DLD1 (cell line): Measurements from ENCODE around the gene LRP6.
"Not testable (repeated sequence)": the region's sequence is repeated elsewhere in the genome, so short reads cannot be mapped to it uniquely, and the experiment has no call there.

ENCODE experiments used
- in situ Hi-C: cut with HindIII; loops from 2 replicates; pipeline ENCODE4 v1.10.0; 2017; ENCODE audit warnings: low sequenced_read_pairs

LRP6 gene

DNA sequence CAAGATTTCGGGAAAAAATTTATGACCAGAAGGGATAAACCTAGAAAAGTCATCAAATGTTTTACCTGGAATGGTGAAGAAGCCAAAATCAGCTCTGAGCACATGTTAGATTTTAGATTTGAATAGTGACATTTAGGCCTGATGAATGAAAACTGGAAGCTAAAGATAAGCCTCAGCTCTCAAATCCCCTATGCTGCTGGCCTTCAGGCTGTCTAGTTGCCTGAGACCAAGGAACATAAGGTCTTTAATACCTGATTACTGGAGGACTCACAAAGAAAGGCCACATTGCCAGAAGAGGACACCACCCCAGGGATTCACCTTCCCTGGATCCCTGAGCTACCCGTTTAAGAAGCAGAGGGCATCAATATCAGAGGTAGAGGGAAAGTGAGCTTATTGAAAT is 139.5 kb downstream of the LRP6 start:
- in situ Hi-C loops: no loop called here

DNA sequence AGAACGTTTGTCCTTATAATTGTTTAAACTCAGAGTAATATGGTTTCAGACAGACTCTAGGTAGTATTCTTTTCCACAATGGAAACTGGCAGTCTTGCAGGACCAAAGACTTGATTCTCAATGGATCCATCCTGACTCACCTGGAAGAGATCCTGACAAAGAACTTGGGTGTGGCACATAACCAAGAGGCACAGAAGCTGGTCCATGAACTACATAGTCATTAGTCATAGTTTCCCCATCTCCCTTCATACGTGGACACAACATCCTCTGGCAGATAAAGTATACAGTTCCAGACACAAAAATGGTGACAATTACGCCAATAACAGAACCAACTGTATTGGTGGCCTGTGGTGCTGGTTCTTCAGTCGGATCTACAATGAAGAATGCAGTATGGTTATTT is 140.3 kb downstream of the LRP6 start:
- in situ Hi-C loops: no loop called here

DNA sequence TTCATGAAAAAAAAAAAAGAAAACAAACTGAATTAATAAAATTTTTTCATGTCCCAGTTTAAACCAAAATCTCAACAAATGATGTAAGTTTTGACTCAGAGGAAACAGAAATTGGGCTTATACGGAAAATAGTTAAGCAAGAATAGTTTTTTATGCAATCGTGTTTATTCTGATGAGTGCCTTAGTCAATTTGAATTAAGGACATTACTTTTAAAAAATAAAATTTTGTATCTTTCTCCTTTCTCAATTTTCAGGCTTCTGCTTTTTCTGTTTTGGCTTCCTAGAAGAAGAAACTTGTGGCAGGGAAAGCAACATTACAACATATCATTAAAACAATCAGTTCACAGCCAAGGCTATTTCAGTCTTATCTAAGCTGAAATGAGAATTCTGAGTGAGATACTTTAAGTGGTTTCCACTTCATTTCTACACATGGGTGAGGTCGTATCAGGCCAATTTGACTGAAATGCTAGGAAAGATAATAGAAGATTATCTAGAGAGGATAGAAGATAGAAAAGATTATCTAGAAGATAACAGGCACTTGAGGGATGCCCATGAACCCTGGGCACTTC is 143.7 kb downstream of the LRP6 start:
- in situ Hi-C loops: no loop called here

DNA sequence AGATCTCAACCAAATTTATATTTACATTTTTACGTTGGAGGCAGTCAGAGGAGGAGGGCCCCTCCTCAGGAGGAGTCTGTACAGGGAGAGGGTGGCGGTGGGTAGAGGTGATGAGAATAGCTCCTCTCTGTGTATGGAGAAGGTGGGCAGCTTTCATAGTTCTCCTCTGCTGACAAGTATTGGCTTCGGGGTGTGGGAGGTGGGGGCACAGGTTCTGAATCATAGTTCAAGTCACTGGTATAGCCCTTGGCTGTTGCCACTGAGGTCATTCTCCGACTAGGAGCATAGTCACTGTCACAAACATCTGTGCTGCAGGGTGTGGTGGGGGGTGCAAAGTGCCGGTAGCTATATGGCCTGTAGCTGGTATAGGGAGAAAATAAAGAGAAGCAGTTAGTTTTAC is 145.8 kb downstream of the LRP6 start:
- in situ Hi-C loops: no loop called here

DNA sequence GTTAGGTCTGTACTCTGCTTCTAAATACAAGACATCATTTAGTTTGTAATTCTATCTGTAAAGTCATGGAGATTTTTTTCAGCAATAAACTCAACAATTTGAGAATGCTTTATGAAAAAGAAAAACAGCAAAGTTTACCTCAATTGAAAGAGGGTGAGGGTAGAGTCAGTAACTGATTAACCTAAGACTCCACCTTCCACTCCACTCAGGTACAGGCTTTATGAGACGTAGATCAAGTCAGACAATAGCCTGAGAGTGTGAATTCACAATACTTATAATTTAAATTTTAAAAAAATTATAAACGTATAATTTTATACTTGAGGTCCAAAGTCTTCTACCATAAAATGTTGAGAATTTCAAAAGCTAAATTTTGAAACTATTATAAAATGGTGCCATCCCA is 150.2 kb downstream of the LRP6 start:
- in situ Hi-C loops: no loop called here

DNA sequence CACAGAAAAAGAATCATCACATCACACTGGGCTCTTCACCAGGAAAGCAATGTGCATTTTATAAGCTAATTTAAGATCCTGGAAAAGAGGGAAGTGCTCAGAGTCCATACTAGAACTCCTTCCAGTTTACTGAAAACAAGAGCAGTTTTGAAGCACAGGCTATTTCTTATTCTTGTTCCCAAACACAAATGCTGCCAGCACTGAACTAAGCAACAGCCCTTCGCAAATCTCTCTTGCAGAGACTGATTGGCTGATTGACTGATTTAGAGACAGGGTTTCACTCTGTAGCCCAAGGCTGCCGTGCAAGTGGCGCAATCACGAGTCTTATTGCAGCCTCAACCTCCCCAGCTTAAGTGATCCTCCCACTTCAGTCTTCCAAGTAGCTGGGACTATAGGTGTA is 151.3 kb downstream of the LRP6 start:
- in situ Hi-C loops: no loop called here

DNA sequence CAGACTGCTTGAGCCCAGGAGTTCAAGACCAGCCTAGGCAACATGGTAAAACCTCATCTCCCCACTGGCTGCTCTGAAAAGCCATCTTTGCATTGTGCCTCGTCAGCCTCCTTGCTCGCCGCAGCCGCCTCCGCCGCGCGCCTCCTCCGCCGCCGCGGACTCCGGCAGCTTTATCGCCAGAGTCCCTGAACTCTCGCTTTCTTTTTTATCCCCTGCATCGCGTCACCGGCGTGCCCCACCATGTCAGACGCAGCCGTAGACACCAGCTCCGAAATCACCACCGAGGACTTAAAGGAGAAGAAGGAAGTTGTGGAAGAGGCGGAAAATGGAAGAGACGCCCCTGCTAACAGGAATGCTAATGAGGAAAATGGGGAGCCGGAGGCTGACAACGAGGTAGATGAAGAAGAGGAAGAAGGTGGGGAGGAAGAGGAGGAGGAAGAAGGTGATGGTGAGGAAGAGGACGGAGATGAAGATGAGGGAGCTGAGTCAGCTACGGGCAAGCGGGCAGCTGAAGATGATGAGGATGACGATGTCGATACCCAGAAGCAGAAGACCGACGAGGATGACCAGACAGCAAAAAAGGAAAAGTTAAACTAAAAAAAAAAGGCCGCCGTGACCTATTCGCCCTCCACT is 155.8 kb downstream of the LRP6 start:
- in situ Hi-C loops: not testable (repeated sequence)

DNA sequence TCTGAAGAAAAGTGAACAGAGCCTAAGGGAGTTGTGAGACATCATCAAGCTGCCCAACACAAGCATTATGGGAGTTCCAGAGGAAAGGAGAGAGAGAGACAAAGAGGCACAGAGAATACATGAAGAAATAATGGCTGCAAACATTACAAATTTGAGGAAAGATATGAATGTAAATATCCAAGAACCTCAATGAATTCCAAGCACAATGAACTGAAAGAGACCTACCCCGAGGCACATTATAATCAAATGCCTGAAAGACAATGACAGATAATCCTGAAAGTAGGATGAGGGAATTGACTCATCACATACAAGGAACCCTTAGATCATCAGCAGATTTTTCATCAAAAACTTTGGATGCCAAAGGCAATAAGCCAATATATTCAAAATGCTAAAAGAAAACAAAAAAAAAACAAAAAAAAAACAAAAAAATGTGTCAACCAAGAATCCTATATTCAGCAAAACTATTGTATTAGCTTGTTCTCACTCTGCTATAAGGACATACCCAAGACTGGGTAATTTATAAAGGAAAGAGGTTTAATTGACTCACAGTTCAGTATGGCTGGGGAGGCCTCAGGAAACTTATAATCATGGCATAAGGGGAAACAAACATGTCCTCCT is 158.3 kb downstream of the LRP6 start:
- in situ Hi-C loops: no loop called here

DNA sequence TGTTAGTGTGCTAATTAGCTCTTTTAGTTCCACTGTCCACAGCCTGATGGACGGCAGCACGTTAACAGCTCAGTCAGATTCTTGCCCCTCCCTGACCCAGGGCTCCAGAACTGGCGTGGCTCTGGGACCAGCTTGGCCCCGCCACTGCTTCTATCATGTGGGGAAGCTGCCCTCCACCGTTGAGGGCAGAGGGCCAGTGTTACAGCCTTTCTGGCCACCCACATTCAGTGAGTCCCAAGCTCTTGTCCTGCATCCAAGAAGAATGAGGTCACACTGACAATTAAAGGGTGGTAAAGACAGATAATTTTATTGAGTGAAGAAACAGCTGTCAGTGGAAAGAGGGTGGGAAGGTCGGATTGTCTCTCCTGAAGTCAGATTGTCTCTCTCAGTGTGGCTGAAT is 159.2 kb downstream of the LRP6 start:
- in situ Hi-C loops: no loop called here

DNA sequence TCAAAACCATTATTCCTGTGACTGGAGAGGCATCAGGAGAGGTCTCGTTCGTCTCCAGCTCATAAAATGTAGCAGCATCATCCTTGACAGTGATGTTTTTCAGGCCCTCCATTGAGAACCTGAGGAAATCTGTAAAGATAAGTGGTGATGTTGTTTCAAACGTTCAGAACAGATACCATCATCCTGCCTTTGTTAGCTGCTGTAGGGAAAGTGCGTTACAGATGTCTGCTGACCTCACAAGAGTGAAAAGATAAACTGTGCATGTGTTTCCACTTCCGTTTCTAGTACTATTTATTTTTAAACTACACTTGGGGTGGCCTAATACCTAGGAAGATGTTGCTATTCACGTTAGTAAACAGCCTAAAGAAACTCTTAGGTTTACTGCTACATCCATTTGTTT is 167.7 kb downstream of the LRP6 start:
- in situ Hi-C loops: no loop called here

DNA sequence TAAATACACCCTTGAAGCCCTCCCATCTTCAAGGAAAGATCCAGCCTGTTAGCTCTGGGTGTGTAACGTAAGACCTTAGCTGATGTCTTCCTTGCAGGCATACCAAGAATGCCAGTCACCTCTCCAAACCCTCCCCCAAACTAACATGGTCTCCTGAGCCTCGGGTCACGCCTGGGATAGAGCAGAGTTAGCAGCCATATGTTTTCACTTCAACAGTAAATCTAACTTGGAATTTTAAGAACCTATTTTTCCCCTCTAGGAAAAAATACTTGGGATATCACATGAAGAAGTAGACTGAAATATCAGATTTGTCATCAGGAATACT is 168.2 kb downstream of the LRP6 start:
- in situ Hi-C loops: no loop called here

DNA sequence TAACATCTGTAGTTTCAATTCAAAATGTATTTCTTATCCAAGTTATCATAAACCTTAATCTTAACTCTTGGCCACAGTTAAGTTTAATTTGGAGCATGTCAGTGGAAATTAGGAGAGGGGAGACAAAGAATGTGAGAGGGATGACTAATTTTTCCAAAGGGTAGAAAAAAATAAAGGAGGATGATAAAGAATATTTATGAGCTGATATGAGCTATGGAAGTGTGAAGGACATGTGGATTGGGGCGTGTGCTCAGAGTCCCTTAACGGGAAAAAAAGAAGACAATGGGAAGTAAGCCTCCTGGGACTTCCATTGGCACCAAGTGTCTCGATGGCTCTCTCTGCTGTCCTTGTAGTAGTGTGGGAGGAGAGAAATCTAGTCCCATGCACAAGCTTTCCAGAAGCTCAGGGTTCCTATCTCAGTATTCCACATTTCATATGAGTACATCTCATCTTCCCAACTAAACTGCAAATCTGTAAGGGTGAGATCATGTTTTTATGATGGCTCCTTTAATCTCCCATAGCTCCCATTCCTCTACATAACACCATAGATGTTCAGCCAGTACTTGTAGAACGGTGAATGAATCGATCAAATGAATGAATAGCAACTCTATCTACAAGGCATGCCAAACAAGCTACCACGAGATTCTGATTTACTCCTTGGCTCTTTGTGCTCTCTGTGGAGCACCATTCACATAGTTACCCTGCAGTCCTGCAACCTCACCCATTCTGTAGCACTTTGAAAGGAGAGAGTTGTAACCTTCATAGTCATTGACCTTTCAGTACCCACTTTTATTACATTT is 168.8 kb downstream of the LRP6 start:
- in situ Hi-C loops: no loop called here

DNA sequence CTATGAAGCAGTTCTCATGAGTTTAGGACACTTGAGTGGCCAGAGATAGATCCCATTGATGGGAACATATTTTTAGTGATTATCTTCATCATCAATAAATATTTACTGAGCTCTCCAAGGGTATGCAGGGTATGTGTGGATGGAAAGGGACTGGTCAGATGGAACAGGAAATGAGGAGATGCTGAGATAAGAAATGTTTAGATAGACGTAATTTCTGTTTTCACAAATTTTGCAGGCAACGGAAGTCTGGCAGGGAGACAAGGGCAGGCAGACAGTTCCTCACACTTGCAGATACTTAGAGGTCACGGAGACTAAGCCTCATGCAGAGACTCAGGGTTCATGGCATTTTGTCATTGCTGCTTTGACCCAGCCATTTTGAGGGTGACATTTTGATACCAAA is 171.8 kb downstream of the LRP6 start:
- in situ Hi-C loops: no loop called here

DNA sequence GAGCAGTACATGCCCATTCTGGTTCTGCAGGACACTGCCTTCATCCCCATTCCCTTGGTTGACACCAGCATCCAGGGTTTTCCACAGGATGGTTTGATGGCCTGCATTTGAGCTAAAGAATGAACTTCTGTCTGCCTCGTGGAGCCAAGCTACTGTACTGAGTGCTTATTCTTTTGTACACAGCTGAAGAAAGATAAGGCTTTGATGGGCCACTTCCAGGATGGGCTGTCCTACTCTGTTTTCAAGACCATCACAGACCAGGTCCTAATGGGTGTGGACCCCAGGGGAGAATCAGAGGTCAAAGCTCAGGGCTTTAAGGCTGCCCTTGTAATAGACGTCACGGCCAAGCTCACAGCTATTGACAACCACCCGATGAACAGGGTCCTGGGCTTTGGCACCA is 172.4 kb downstream of the LRP6 start:
- in situ Hi-C loops: no loop called here

DNA sequence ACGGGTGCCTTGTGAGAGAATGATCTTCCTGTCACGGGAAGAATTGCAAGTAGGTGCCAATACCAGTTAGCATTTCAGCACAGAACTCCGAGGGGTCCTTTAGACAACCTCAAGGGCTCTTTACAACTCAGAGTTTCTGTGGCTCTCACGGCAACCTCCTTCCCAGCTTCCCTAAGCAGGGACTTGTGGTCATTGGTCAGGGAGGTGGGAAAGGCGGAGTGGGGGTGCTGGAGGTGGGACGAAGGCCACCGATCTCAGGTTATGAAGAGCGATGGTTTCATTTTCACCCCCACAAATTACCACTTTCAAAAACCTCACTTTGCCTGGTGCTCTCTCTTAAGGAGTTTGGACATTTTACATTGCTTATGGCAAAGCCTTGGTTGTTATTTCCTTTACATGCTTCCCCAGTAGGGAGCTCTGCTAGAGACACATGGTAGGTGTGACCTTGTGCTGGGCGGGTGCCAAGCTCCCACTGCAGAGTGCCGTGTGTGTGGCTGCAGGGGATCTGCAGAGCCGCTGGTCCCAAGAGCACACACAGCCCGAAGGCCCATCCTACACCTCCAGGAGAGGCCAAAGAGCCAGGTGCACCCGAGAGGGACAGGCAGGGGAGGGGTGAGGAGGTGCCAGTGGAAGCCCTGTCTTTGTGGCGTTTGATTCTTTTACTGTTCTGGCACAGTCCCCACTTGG is 174.7 kb downstream of the LRP6 start:
- in situ Hi-C loops: no loop called here

DNA sequence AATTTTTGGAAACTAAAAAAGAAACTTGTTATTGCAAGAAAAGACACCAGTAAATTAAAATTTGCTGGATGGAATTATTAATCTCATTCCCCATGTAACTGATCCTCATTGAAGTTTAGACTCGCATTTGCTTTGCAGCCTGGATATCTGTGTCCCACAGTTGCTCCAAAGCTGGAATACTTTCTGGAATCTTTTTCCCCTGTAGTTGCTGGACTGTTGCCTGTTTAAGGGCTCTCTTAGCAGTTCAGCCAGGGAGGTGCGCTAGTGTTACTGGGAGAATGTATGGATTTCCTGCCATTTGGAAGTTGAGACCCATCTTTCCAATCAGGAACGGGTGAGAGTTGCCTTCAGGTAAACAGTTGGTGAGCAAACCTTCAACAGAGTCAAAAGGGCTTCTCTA is 175.8 kb downstream of the LRP6 start:
- in situ Hi-C loops: no loop called here

DNA sequence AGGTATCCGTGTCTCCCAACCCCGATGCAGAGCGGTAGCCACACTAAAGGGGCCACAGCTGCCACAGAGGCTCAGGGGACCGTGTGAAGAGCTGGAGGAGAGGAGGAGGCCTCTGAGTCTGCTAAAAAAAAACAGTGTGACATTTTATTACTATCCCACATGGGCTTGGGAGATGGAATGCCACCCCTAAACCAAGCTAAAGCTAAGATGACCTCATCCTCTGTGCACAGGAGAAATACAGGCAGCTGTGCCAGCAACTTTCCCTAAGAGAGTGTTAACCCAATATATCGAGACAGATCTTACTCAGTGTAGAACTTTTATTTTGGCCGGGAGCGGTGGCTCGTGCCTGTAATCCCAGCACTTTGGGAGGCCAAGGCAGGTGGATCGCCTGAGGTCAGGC is 178.1 kb downstream of the LRP6 start:
- in situ Hi-C loops: loop anchor here (10.0 kb wide), 1 partner anchor 256 kb away; no protein-coding TSS in a partner anchor

DNA sequence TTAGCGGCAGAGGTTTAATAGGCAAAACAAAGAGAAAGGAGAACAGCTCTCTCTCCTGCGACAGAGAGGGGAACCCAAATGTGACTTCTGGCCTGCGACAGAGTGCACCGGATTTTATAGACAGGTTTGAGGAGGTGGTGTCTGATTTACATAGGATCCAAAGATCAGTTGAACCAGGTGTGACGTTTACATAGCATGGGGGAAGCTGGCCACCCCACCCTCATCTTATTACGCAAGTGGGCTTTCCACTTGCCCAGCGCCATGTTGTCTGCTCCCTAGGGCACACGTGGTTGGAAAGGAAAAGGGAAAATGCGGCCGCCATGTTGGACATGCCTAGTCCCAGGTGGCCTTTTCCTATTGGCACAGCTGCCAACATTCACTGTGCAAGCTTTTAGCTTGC is 178.7 kb downstream of the LRP6 start:
- in situ Hi-C loops: loop anchor here (10.0 kb wide), 1 partner anchor 257 kb away; no protein-coding TSS in a partner anchor

DNA sequence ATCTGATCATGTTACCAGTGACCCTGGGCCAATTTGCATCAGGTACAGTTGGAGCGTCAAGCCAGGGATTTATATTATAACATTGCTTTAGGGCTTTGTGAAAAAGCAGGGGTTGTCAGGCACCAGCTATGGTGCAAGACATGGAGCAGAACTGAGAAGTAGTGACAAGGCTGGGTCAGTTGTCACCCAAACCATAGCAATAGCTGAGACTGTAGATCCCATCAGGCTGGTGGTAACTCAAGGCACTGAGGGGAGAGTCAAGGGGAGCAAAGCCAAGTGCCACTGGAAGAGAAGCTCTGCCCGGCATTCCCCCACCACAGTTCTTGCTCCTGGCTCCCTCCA is 179.2 kb downstream of the LRP6 start:
- in situ Hi-C loops: loop anchor here (10.0 kb wide), 1 partner anchor 257 kb away; no protein-coding TSS in a partner anchor

DNA sequence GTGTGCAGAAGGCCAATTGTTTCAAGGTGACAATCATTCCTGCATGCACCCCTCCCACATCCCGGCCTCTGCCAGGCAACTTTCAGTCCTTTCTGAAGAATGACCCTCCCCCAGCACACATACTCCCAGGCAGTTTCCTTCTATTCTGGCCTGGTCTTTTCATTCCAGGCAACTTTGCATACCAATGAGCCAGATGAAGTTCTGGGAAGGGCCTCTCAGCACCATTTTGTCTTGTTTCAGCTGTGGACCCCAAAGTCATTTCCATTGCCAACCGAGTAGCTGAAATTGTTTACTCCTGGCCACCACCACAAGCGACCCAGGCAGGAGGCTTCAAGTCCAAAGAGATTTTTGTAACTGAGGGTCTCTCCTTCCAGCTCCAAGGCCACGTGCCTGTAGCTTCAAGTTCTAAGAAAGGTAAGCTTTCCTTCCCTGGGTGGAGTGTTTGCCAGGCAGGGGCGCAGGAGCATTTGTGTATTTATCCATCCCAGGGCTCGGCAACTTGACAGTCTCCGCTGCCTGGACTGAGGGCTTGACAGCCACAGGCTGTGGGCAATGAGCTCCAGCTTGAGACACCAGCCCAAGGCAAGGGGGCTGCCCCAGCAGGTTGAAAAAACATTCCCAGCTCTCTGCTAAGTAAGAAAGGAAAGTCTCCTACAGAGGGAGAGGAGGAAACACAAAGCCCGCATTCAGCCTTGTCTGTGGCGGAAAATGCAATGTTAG is 179.7 kb downstream of the LRP6 start:
- in situ Hi-C loops: loop anchor here (10.0 kb wide), 1 partner anchor 258 kb away; no protein-coding TSS in a partner anchor

DNA sequence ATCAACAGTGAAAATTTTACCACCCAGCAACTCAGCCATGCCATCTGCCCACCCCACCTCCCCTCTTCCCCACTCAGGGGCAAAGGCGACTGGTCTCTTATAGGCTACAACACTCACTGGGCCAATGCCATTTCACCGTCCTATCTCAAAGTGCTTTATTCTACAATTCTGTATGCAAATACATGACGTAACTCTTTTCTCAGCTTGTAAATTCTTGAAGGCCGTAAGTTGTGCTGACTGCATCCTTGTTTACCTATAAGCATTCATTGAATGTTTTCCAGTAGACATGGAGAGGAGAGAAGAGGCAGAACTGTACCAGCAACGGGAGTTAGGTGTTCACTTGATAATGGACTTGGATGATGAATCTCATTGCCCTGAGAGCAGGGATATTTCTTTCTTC is 180.5 kb downstream of the LRP6 start:
- in situ Hi-C loops: loop anchor here (10.0 kb wide), 1 partner anchor 258 kb away; no protein-coding TSS in a partner anchor
